Duodenal mucosa (tissue), 2 donors: Measurements from ENCODE around the gene GTPBP1.

Experiments
- H3K27ac ChIP-seq: one replicate; pipeline ENCODE4 v1.7.0; 2013; ENCODE audit warnings: low read depth, low read length
- H3K27me3 ChIP-seq, 2 donors: one replicate each; pipeline ENCODE4 v1.7.0; 2013; ENCODE audit warnings: low read length in 2 of 2, control low read depth in 1 of 2; ENCODE audit not compliant: insufficient read depth in 2 of 2, control insufficient read depth in 1 of 2
- H3K36me3 ChIP-seq, 2 donors: one replicate each; pipeline ENCODE4 v1.7.0; 2013; ENCODE audit warnings: low read length in 2 of 2, control low read depth in 1 of 2; ENCODE audit not compliant: insufficient read depth in 2 of 2, control insufficient read depth in 1 of 2
- H3K4me1 ChIP-seq, 2 donors: one replicate each; pipeline ENCODE4 v1.7.0; 2013; ENCODE audit warnings: low read length in 2 of 2, control low read depth in 1 of 2; ENCODE audit not compliant: insufficient read depth in 2 of 2, control insufficient read depth in 1 of 2
- H3K4me3 ChIP-seq, 2 donors: one replicate each; pipeline ENCODE4 v1.7.0; 2013; ENCODE audit warnings: low read length in 2 of 2, low read depth in 1 of 2
- H3K9ac ChIP-seq, 2 donors: one replicate each; pipeline ENCODE4 v1.7.0; 2013; ENCODE audit warnings: low read length in 2 of 2, low read depth in 1 of 2
- H3K9me3 ChIP-seq, 2 donors: one replicate each; pipeline ENCODE4 v1.7.0; 2013; ENCODE audit warnings: low read length in 2 of 2, control low read depth in 1 of 2; ENCODE audit not compliant: control insufficient read depth in 1 of 2

GTPBP1 gene

GRCh38 chr22:38715176-38715764, 9.5 kb downstream of the GTPBP1 start:
- no peaks in the 10 kb centered on the region for H3K9me3 ChIP-seq
- no peak overlapping the region for H3K4me3 ChIP-seq
- no peak overlapping the region for H3K27ac ChIP-seq
- peaks cover 10 to 50% of the 10 kb centered on the region in 2 donors for H3K36me3 ChIP-seq
- peaks cover 9 to 11% of the 10 kb centered on the region in 2 donors for H3K4me1 ChIP-seq
- H3K9ac ChIP-seq: no peak overlapping the region
- H3K27me3 ChIP-seq: no peaks in the 10 kb centered on the region

- Histone ChIP-seq H3K27me3 (no peaks in the 10 kb centered on the region), H3K36me3 (peaks cover 13 to 49% of the 10 kb centered on the region in 2 donors), H3K9ac (no peak overlapping the region), H3K9me3 (no peaks in the 10 kb centered on the region), H3K27ac (no peak overlapping the region), H3K4me1 (peaks cover 9 to 10% of the 10 kb centered on the region in 2 donors), H3K4me3 (no peak overlapping the region)
Measured at GRCh38 chr22:38715852-38716251, 10.1 kb downstream of the GTPBP1 start.

- peaks cover 13 to 51% of the 10 kb centered on the region in 2 donors for H3K36me3 ChIP-seq
- H3K9ac ChIP-seq: no peak overlapping the region
- peaks cover 9 to 10% of the 10 kb centered on the region in 2 donors for H3K4me1 ChIP-seq
- H3K27me3 ChIP-seq: no peaks in the 10 kb centered on the region
- no peak overlapping the region for H3K4me3 ChIP-seq
- H3K27ac ChIP-seq: no peak overlapping the region
- no peaks in the 10 kb centered on the region for H3K9me3 ChIP-seq
Measured at GRCh38 chr22:38716271-38716670, 10.5 kb downstream of the GTPBP1 start.

- H3K36me3 ChIP-seq: peaks cover 13 to 56% of the 10 kb centered on the region in 2 donors
- no peaks in the 10 kb centered on the region for H3K27me3 ChIP-seq
- no peaks in the 10 kb centered on the region for H3K9me3 ChIP-seq
- H3K27ac ChIP-seq: no peak overlapping the region
- peaks cover 9 to 10% of the 10 kb centered on the region in 2 donors for H3K4me1 ChIP-seq
- H3K9ac ChIP-seq: no peak overlapping the region
- no peak overlapping the region for H3K4me3 ChIP-seq
Measured at GRCh38 chr22:38716826-38717225, 11.1 kb downstream of the GTPBP1 start.

- Histone ChIP-seq H3K9me3 (no peaks in the 10 kb centered on the region), H3K27ac (no peak overlapping the region), H3K9ac (no peak overlapping the region), H3K4me1 (peaks cover 9 to 10% of the 10 kb centered on the region in 2 donors), H3K4me3 (no peak overlapping the region), H3K36me3 (peaks cover 13 to 60% of the 10 kb centered on the region in 2 donors), H3K27me3 (no peaks in the 10 kb centered on the region)
Measured at GRCh38 chr22:38717244-38717643, 11.5 kb downstream of the GTPBP1 start.

- Histone ChIP-seq H3K36me3 (peaks cover 23 to 65% of the 10 kb centered on the region in 2 donors), H3K9ac (no peak overlapping the region), H3K9me3 (no peaks in the 10 kb centered on the region), H3K27me3 (no peaks in the 10 kb centered on the region), H3K27ac (no peak overlapping the region), H3K4me3 (no peak overlapping the region), H3K4me1 (peaks cover 9% of the 10 kb centered on the region in 2 donors)
Measured at GRCh38 chr22:38718414-38718813, 12.7 kb downstream of the GTPBP1 start.

- Histone ChIP-seq H3K27me3 (no peaks in the 10 kb centered on the region), H3K9me3 (no peaks in the 10 kb centered on the region), H3K4me1 (peaks cover 5 to 9% of the 10 kb centered on the region in 2 donors), H3K27ac (no peak overlapping the region), H3K36me3 (peaks cover 31 to 73% of the 10 kb centered on the region in 2 donors), H3K9ac (no peak overlapping the region), H3K4me3 (no peak overlapping the region)
Measured at GRCh38 chr22:38719196-38719595, 13.5 kb downstream of the GTPBP1 start.

GRCh38 chr22:38720350-38720749, 14.6 kb downstream of the GTPBP1 start:
- no peak overlapping the region for H3K27ac ChIP-seq
- no peaks in the 10 kb centered on the region for H3K9me3 ChIP-seq
- H3K36me3 ChIP-seq: peaks cover 42 to 80% of the 10 kb centered on the region in 2 donors
- H3K4me1 ChIP-seq: peaks cover 5 to 6% of the 10 kb centered on the region in 2 donors
- no peaks in the 10 kb centered on the region for H3K27me3 ChIP-seq
- H3K4me3 ChIP-seq: no peak overlapping the region
- H3K9ac ChIP-seq: no peak overlapping the region

- H3K27ac ChIP-seq: no peak overlapping the region
- peaks cover 5% of the 10 kb centered on the region in 2 donors for H3K4me1 ChIP-seq
- peaks cover 51 to 80% of the 10 kb centered on the region in 2 donors for H3K36me3 ChIP-seq
- no peaks in the 10 kb centered on the region for H3K27me3 ChIP-seq
- H3K4me3 ChIP-seq: no peak overlapping the region
- H3K9me3 ChIP-seq: no peaks in the 10 kb centered on the region
- H3K9ac ChIP-seq: no peak overlapping the region
Measured at GRCh38 chr22:38721551-38721950, 15.8 kb downstream of the GTPBP1 start.

- no peaks in the 10 kb centered on the region for H3K27me3 ChIP-seq
- no peaks in the 10 kb centered on the region for H3K9me3 ChIP-seq
- H3K36me3 ChIP-seq: peaks cover 67 to 90% of the 10 kb centered on the region in 2 donors
- no peak overlapping the region for H3K27ac ChIP-seq
- H3K4me1 ChIP-seq: no peaks in the 10 kb centered on the region
- no peak overlapping the region for H3K4me3 ChIP-seq
- H3K9ac ChIP-seq: no peak overlapping the region
Measured at GRCh38 chr22:38724176-38724575, 18.4 kb downstream of the GTPBP1 start.
